ENCODE measurements around the gene CASP7. TPM values are rescaled to one million over a fixed set of nuclear protein-coding genes. Genes with fewer than 3 reads are reported as not detected.

Gene CASP7
- polyA plus RNA-seq, 3 donors: 9.9 to 26.1 (median 16.0) TPM

DNA sequence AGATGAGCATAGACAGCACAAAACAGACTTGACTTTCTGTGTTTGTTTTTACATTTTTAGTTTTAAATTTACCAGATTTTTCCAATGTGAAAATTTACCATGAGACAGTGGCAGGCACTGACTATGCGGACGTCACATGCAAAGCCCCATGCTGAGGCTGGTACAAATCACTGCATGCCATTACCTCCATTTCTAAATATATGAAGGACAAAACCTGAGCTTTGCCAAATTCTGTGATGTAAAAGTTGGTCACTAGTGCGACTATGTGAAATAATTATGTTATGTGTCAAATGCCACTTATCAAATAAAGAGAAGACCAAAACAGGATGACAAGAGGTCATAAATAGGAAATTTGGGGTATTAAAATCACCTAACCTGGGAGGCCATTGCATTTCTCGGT is 38.0 kb upstream of the CASP7 start:
- H3K36me3 ChIP-seq (replicated peaks in 1 of 2; ENCODE audit: control insufficient read depth in 1 of 2, insufficient read depth in 2 of 2, low read length in 2 of 2): no peaks in the 10 kb centered on the region
- no peak overlapping the region for H3K4me3 ChIP-seq (replicated peaks in 1 of 3; ENCODE audit: low read depth in 2 of 3, low read length in 3 of 3)
- TF ChIP-seq, protein P1, sequence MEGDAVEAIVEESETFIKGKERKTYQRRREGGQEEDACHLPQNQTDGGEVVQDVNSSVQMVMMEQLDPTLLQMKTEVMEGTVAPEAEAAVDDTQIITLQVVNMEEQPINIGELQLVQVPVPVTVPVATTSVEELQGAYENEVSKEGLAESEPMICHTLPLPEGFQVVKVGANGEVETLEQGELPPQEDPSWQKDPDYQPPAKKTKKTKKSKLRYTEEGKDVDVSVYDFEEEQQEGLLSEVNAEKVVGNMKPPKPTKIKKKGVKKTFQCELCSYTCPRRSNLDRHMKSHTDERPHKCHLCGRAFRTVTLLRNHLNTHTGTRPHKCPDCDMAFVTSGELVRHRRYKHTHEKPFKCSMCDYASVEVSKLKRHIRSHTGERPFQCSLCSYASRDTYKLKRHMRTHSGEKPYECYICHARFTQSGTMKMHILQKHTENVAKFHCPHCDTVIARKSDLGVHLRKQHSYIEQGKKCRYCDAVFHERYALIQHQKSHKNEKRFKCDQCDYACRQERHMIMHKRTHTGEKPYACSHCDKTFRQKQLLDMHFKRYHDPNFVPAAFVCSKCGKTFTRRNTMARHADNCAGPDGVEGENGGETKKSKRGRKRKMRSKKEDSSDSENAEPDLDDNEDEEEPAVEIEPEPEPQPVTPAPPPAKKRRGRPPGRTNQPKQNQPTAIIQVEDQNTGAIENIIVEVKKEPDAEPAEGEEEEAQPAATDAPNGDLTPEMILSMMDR (IDR thresholded peaks at IDR 0.05): no peak
- no CpG with 5 or more reads among the region's 4 CpGs for WGBS (ENCODE audit: insufficient coverage)
- no peaks in the 10 kb centered on the region for H3K36me3 Mint-ChIP-seq
- H3K79me2 ChIP-seq (ENCODE audit: insufficient read depth, low read length): no peaks in the 10 kb centered on the region
- no peak overlapping the region for H3K27ac ChIP-seq (ENCODE audit: low read depth in 1 of 2, low read length in 2 of 2)
- no peaks in the 10 kb centered on the region for H3K4me1 ChIP-seq (ENCODE audit: control insufficient read depth in 1 of 2, insufficient read depth in 2 of 2, low read length in 2 of 2)
- no peak overlapping the region for H2AFZ ChIP-seq (ENCODE audit: insufficient read depth, low read depth, low read length, poor library complexity, severe bottlenecking)
- peaks cover 0 to 9% (median 0%) of the 10 kb centered on the region in 3 donors for H3K27me3 Mint-ChIP-seq (ENCODE audit: low read depth in 3 of 3)
- no peak overlapping the region for H3K27ac Mint-ChIP-seq
- no peak overlapping the region for H3K9ac ChIP-seq (ENCODE audit: insufficient read depth, low read length, poor library complexity, severe bottlenecking)
- H4K20me1 ChIP-seq (ENCODE audit: insufficient read depth, low read length): no peaks in the 10 kb centered on the region
- H3K4me2 ChIP-seq (replicated peaks; ENCODE audit: extremely low read depth, low read length, poor library complexity, severe bottlenecking): no peak overlapping the region
- no peak for DNase-seq
- H3K9me3 ChIP-seq (replicated peaks in 1 of 2; ENCODE audit: control insufficient read depth in 1 of 2, insufficient read depth in 1 of 2, low read length in 2 of 2): no peaks in the 10 kb centered on the region
- intact Hi-C loops (cut with micrococcal nuclease): no loop called here
- H3K27me3 ChIP-seq (ENCODE audit: control insufficient read depth in 2 of 2, insufficient read depth in 2 of 2, low read length in 2 of 2): no peaks in the 10 kb centered on the region
- H3K4me1 Mint-ChIP-seq: no peaks in the 10 kb centered on the region
- peaks cover 0 to 5% (median 2%) of the 10 kb centered on the region in 7 donors for H3K9me3 Mint-ChIP-seq
- H3K4me3 Mint-ChIP-seq: no peak overlapping the region

DNA sequence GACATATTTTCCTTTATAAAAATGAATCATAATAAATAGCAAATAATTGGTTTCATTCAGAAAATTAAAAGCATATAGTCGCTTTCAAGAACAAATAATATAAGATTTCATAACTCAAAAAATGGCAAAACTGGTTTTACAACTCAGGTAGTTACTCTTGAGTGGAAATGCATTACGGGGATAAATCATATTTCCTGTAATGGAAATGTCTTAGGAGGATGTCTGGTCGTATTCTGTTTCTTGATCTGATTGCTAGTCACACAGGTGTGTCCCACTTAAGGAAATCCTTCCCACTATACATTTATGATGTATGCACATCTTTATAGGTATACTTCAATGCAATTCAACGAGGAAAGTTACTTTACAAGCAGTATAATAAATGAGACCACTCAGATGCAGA is 36.5 kb upstream of the CASP7 start:
- no peak overlapping the region for H2AFZ ChIP-seq (ENCODE audit: insufficient read depth, low read depth, low read length, poor library complexity, severe bottlenecking)
- no peaks in the 10 kb centered on the region for H3K9me3 ChIP-seq (replicated peaks in 1 of 2; ENCODE audit: control insufficient read depth in 1 of 2, insufficient read depth in 1 of 2, low read length in 2 of 2)
- Mint-ChIP-seq H3K36me3 (no peaks in the 10 kb centered on the region), H3K4me3 (no peak overlapping the region), H3K4me1 (no peaks in the 10 kb centered on the region), H3K9me3 (peaks cover 0 to 5% (median 2%) of the 10 kb centered on the region in 7 donors), H3K27ac (no peak overlapping the region), H3K27me3 (ENCODE audit: low read depth in 3 of 3) (peaks cover 0 to 13% (median 0%) of the 10 kb centered on the region in 3 donors)
- intact Hi-C loops (cut with micrococcal nuclease): no loop called here
- DNase-seq: no peak
- H3K4me3 ChIP-seq (replicated peaks in 1 of 3; ENCODE audit: low read depth in 2 of 3, low read length in 3 of 3): no peak overlapping the region
- TF ChIP-seq, protein P1 (IDR thresholded peaks at IDR 0.05): no peak
- H3K27me3 ChIP-seq (ENCODE audit: control insufficient read depth in 2 of 2, insufficient read depth in 2 of 2, low read length in 2 of 2): no peaks in the 10 kb centered on the region
- no peaks in the 10 kb centered on the region for H3K36me3 ChIP-seq (replicated peaks in 1 of 2; ENCODE audit: control insufficient read depth in 1 of 2, insufficient read depth in 2 of 2, low read length in 2 of 2)
- H3K79me2 ChIP-seq (ENCODE audit: insufficient read depth, low read length): no peaks in the 10 kb centered on the region
- no peak overlapping the region for H3K4me2 ChIP-seq (replicated peaks; ENCODE audit: extremely low read depth, low read length, poor library complexity, severe bottlenecking)
- H3K27ac ChIP-seq (ENCODE audit: low read depth in 1 of 2, low read length in 2 of 2): no peak overlapping the region
- H4K20me1 ChIP-seq (ENCODE audit: insufficient read depth, low read length): no peaks in the 10 kb centered on the region
- no CpG with 5 or more reads among the region's 4 CpGs for WGBS (ENCODE audit: insufficient coverage)
- no peak overlapping the region for H3K9ac ChIP-seq (ENCODE audit: insufficient read depth, low read length, poor library complexity, severe bottlenecking)
- H3K4me1 ChIP-seq (ENCODE audit: control insufficient read depth in 1 of 2, insufficient read depth in 2 of 2, low read length in 2 of 2): no peaks in the 10 kb centered on the region

Measured in CD14-positive monocyte (primary cell).